ENCODE data around the gene PRCP. TPM values are rescaled to one million over a fixed set of nuclear protein-coding genes. Genes with fewer than 3 reads are reported as not detected.

The PRCP gene
- polyA plus RNA-seq, 1 of the 3 experiments (the other 2 are of a cell fraction) = 65.0 TPM

DNA sequence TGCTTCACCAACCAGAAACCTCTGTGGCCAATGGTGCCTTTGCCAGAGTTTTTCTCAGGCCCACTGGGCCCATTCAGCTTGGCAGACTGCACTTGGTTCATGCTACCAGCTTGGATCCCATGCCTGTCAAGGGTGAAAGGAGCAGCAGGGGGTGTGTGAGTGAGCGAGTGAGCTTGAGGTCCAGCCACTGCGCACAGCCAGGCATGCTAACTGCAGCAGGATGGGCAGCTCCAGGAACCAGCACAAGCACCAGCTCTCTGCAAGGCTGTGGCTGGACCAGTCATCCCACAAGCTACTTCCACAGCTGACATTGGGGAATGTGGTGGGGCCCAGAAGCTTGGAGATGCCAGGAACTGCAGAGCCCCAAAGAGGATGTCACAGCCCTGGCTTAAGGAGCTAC lies 42.1 kb upstream of the PRCP start (continued):
- TF ChIP-seq SMC3 (IDR thresholded peaks at IDR 0.05; ENCODE audit: low read depth, low read length) (no peak), GATA2 (CRISPR knock-in tag; IDR thresholded peaks at IDR 0.05) (no peak), USF2 (IDR thresholded peaks at IDR 0.05; ENCODE audit: borderline replicate concordance, low read depth, low read length) (no peak), ZBTB33 (IDR thresholded peaks at IDR 0.05; ENCODE audit: borderline replicate concordance, low read depth) (no peak), RFX5 (IDR thresholded peaks at IDR 0.05; ENCODE audit: low read length) (no peak), MEF2A (IDR thresholded peaks at IDR 0.05; ENCODE audit: borderline replicate concordance, low read depth) (no peak), RCOR1 (IDR thresholded peaks at IDR 0.05; ENCODE audit: low read length) (no peak), RXRA (IDR thresholded peaks at IDR 0.05; ENCODE audit: borderline replicate concordance, low read depth) (no peak)

- H3K9me3 ChIP-seq = no peaks in the 10 kb centered on the region
Measured at GRCh38 chr11:82939456-82939855, 39.2 kb upstream of the PRCP start.

More at GRCh38 chr11:82939456-82939855, 39.2 kb upstream of the PRCP start:
- H3K4me3 ChIP-seq (ENCODE audit: low read depth in 2 of 2, low read length in 1 of 2) = no peak overlapping the region
- no peaks in the 10 kb centered on the region for H4K20me1 ChIP-seq (ENCODE audit: insufficient read depth)
- no peak overlapping the region for H3K9ac ChIP-seq
- H3K9me2 ChIP-seq = no peaks in the 10 kb centered on the region
- 94% methylated on average over 2 of the region's 2 CpGs for WGBS (ENCODE audit: low lambda C conversion rate)
- H3F3A ChIP-seq (replicated peaks; ENCODE audit: insufficient read depth) = no peaks in the 10 kb centered on the region
- TF ChIP-seq RXRA (IDR thresholded peaks at IDR 0.05; ENCODE audit: borderline replicate concordance, low read depth) (no peak), ELF1 (IDR thresholded peaks at IDR 0.05) (no peak), TCF12 (IDR thresholded peaks at IDR 0.05) (no peak), EZH2phosphoT487 (IDR thresholded peaks at IDR 0.05; ENCODE audit: borderline replicate concordance, low read depth) (no peak), FOXM1 (IDR thresholded peaks at IDR 0.05; ENCODE audit: low read depth) (no peak), RAD21 (IDR thresholded peaks at IDR 0.05; ENCODE audit: low read length) (no peak), JUND (IDR thresholded peaks at IDR 0.05) (no peak)
- TF ChIP-seq, protein P1, sequence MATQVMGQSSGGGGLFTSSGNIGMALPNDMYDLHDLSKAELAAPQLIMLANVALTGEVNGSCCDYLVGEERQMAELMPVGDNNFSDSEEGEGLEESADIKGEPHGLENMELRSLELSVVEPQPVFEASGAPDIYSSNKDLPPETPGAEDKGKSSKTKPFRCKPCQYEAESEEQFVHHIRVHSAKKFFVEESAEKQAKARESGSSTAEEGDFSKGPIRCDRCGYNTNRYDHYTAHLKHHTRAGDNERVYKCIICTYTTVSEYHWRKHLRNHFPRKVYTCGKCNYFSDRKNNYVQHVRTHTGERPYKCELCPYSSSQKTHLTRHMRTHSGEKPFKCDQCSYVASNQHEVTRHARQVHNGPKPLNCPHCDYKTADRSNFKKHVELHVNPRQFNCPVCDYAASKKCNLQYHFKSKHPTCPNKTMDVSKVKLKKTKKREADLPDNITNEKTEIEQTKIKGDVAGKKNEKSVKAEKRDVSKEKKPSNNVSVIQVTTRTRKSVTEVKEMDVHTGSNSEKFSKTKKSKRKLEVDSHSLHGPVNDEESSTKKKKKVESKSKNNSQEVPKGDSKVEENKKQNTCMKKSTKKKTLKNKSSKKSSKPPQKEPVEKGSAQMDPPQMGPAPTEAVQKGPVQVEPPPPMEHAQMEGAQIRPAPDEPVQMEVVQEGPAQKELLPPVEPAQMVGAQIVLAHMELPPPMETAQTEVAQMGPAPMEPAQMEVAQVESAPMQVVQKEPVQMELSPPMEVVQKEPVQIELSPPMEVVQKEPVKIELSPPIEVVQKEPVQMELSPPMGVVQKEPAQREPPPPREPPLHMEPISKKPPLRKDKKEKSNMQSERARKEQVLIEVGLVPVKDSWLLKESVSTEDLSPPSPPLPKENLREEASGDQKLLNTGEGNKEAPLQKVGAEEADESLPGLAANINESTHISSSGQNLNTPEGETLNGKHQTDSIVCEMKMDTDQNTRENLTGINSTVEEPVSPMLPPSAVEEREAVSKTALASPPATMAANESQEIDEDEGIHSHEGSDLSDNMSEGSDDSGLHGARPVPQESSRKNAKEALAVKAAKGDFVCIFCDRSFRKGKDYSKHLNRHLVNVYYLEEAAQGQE (IDR thresholded peaks at IDR 0.05; ENCODE audit: low read depth, low read length) = no peak
- H3K4me2 ChIP-seq = no peak overlapping the region
- H2AFZ ChIP-seq (ENCODE audit: low read depth) = no peak overlapping the region
- DNase-seq = no peak
- H3K27ac ChIP-seq (ENCODE audit: low read depth in 2 of 2, low read length in 1 of 2) = no peak overlapping the region
- H3K27me3 ChIP-seq (ENCODE audit: insufficient read depth) = no peaks in the 10 kb centered on the region
- no peaks in the 10 kb centered on the region for H3K36me3 ChIP-seq (replicated peaks in 1 of 2; ENCODE audit: control insufficient read depth in 1 of 2, insufficient read depth in 2 of 2, low read length in 1 of 2)
- no peaks in the 10 kb centered on the region for H3K4me1 ChIP-seq (ENCODE audit: control insufficient read depth in 1 of 2, insufficient read depth in 2 of 2, low read depth in 1 of 2, low read length in 1 of 2)
- no peaks in the 10 kb centered on the region for H3K79me2 ChIP-seq (ENCODE audit: insufficient read depth)
- ChIA-PET POLR2A (no interaction called here), CTCF (interaction anchor here (0.8 to 1.5 kb wide), 2 partner anchors 9 to 12 kb away, joined by 4 to 5 read pairs; no protein-coding TSS in a partner anchor)

All from SK-N-SH (cell line).